ENCODE measurements around the gene IL1RAP.

- TF ChIP-seq, protein P1, sequence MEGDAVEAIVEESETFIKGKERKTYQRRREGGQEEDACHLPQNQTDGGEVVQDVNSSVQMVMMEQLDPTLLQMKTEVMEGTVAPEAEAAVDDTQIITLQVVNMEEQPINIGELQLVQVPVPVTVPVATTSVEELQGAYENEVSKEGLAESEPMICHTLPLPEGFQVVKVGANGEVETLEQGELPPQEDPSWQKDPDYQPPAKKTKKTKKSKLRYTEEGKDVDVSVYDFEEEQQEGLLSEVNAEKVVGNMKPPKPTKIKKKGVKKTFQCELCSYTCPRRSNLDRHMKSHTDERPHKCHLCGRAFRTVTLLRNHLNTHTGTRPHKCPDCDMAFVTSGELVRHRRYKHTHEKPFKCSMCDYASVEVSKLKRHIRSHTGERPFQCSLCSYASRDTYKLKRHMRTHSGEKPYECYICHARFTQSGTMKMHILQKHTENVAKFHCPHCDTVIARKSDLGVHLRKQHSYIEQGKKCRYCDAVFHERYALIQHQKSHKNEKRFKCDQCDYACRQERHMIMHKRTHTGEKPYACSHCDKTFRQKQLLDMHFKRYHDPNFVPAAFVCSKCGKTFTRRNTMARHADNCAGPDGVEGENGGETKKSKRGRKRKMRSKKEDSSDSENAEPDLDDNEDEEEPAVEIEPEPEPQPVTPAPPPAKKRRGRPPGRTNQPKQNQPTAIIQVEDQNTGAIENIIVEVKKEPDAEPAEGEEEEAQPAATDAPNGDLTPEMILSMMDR (IDR thresholded peaks at IDR 0.05): no peak
- no peak for TF ChIP-seq POLR2A (IDR thresholded peaks at IDR 0.05)
Observed at GRCh38 chr3:190697502-190697830, 183.6 kb downstream of the IL1RAP start.

Data from thyroid gland (tissue), 4 donors.